B cell (primary cell): ENCODE results near the gene ZNF354B. TPM values are rescaled to one million over a fixed set of nuclear protein-coding genes. Genes with fewer than 3 reads are reported as not detected.

Experiments
- ATAC-seq: fragments of 200-7000 bp; cut with Tn5 transposase; one replicate; pipeline ENCODE4 v1.10.0; 2021; ENCODE audit warnings: low read depth, mild to moderate bottlenecking, moderate number of reproducible peaks, moderate library complexity
- CTCF ChIA-PET: fragments of 350-600 bp; sonication (Branson Sonifier 250); formaldehyde crosslinking; loops from one replicate; lab custom pipeline; 2021; ENCODE audit warnings: antibody characterized with exemption, inconsistent platforms; lab: Charles Lee
- POLR2A ChIA-PET: fragments of 350-600 bp; sonication (Branson Sonifier 250); formaldehyde crosslinking; loops from one replicate; lab custom pipeline; 2021; ENCODE audit warnings: antibody characterized with exemption; lab: Charles Lee
- DNase-seq: peaks from one replicate; pipeline ENCODE4 v3.0.0; 2013
- H2AFZ ChIP-seq: 2 replicates; pipeline ENCODE4 v1.6.1; 2012; ENCODE audit warnings: mild to moderate bottlenecking, low read depth, low read length; ENCODE audit not compliant: insufficient read depth, poor library complexity, severe bottlenecking
- H3K27ac ChIP-seq, 2 donors: 1 replicate in 1 of 2; 2 replicates in 1 of 2; pipeline ENCODE4 v1.5.1; 2012 to 2013; ENCODE audit warnings: low read length in 2 of 2, mild to moderate bottlenecking in 2 of 2, moderate library complexity in 1 of 2
- H3K27me3 ChIP-seq, 4 experiments: fragments of 200-600 bp in 1 of 4; sonication (generic) in 1 of 4; replicated peaks in 1 of 4; 1 replicate in 2 of 4; 2 replicates in 2 of 4; pipeline versions ENCODE4 v1.6.1 to v1.7.0; 2013 to 2016; ENCODE audit warnings: low read length in 3 of 4, mild to moderate bottlenecking in 2 of 4, mixed read lengths in 1 of 4, moderate library complexity in 1 of 4; ENCODE audit not compliant: insufficient read depth in 4 of 4, control insufficient read depth in 3 of 4; ENCODE audit errors: control extremely low read depth in 1 of 4
- H3K36me3 ChIP-seq, 2 experiments: replicated peaks in 1 of 2; 1 replicate in 1 of 2; 2 replicates in 1 of 2; pipeline versions ENCODE4 v1.6.1 to v1.7.1; 2013; ENCODE audit warnings: low read length in 1 of 2; ENCODE audit not compliant: insufficient read depth in 2 of 2, control insufficient read depth in 1 of 2; ENCODE audit errors: control extremely low read depth in 1 of 2, extremely low read depth in 1 of 2
- H3K4me1 ChIP-seq, 2 donors: fragments of 200-600 bp in 1 of 2; sonication (generic) in 1 of 2; 1 replicate in 1 of 2; 2 replicates in 1 of 2; pipeline versions ENCODE4 v1.5.1 to v1.6.1; 2013 to 2017; ENCODE audit warnings: low read length in 2 of 2; ENCODE audit not compliant: control insufficient read depth in 2 of 2, insufficient read depth in 2 of 2
- H3K4me2 ChIP-seq: replicated peaks from 2 replicates; pipeline ENCODE3; 2012; ENCODE audit warnings: mild to moderate bottlenecking, low read depth, low read length; ENCODE audit not compliant: poor library complexity, severe bottlenecking
- H3K4me3 ChIP-seq, 5 experiments: fragments of 200-600 bp in 1 of 5; sonication (generic) in 1 of 5; 1 replicate in 3 of 5; 2 replicates in 2 of 5; pipeline versions ENCODE4 v1.5.1 to v1.7.0; 2011 to 2016; ENCODE audit warnings: low read length in 4 of 5, mild to moderate bottlenecking in 4 of 5, low read depth in 2 of 5, control low read depth in 1 of 5, moderate library complexity in 1 of 5; ENCODE audit not compliant: insufficient read depth in 1 of 5; ENCODE audit errors: control extremely low read depth in 1 of 5, extremely low read depth in 1 of 5
- H3K79me2 ChIP-seq: fragments of 200-600 bp; sonication (generic); one replicate; pipeline ENCODE4 v1.6.0; 2016; ENCODE audit warnings: low read length; ENCODE audit not compliant: control insufficient read depth, insufficient read depth
- H3K9ac ChIP-seq: fragments of 200-600 bp; sonication (generic); 2 replicates; pipeline ENCODE4 v1.6.1; 2017; ENCODE audit warnings: mild to moderate bottlenecking, low read length, moderate library complexity
- H3K9me3 ChIP-seq, 3 donors: one replicate each; pipeline versions ENCODE4 v1.6.1 to v1.7.1; 2013; ENCODE audit warnings: low read length in 2 of 3; ENCODE audit not compliant: control insufficient read depth in 2 of 3, insufficient read depth in 1 of 3; ENCODE audit errors: control extremely low read depth in 1 of 3
- H4K20me1 ChIP-seq: 2 replicates; pipeline ENCODE4 v1.6.0; 2012; ENCODE audit warnings: mild to moderate bottlenecking, low read length; ENCODE audit not compliant: insufficient read depth, control insufficient read depth, poor library complexity, severe bottlenecking
- H3K27ac Mint-ChIP-seq: one replicate; pipeline ENCODE4 v1.8.0; 2021; ENCODE audit warnings: mixed read lengths
- H3K27me3 Mint-ChIP-seq: one replicate; pipeline ENCODE4 v1.8.0; 2021; ENCODE audit warnings: mixed read lengths
- H3K4me1 Mint-ChIP-seq: one replicate; pipeline ENCODE4 v1.8.0; 2021; ENCODE audit warnings: mixed read lengths
- H3K4me3 Mint-ChIP-seq: one replicate; pipeline ENCODE4 v1.8.0; 2021; ENCODE audit warnings: mixed read lengths
- H3K9me3 Mint-ChIP-seq: one replicate; pipeline ENCODE4 v1.8.0; 2022; ENCODE audit warnings: mixed read lengths; ENCODE audit not compliant: insufficient read depth
- EZH2 ChIP-seq: IDR thresholded peaks from 2 replicates; pipeline ENCODE4 v1.6.1; 2012; ENCODE audit warnings: borderline replicate concordance, low read depth, mild to moderate bottlenecking, moderate library complexity, low read length; ENCODE audit not compliant: insufficient read depth, poor library complexity, severe bottlenecking
- WGBS: methylation state at CpG from one replicate; pipeline ENCODE4 v1.1.5; 2013; ENCODE audit warnings: missing lambda C conversion rate; ENCODE audit not compliant: insufficient coverage; 5-methylcytosine and 5-hydroxymethylcytosine counted together
- intact Hi-C: fragments of 100-400 bp; cut with micrococcal nuclease; formaldehyde crosslinking; loops from one replicate; pipeline ENCODE4 v1.10.0; 2022
- polyA plus RNA-seq: library from polyadenylated mRNA; depleted of rRNA; stranded (reverse); fragments of >200 nt; gene quantifications from 2 replicates; pipeline ENCODE4 v1.2.3, GENCODE V29; 2012
- small RNA-seq: library from RNA; depleted of rRNA; stranded (forward); fragments of <200 nt; gene quantifications from one replicate; pipeline ENCODE3, GENCODE V24; 2012; ENCODE audit warnings: low replicate concordance, low read depth; ENCODE audit not compliant: insufficient read length
- total RNA-seq, 2 donors: library from RNA; stranded (reverse); fragments of 120-200 nt in 1 of 2; gene quantifications; 1 replicate in 1 of 2; 2 replicates in 1 of 2; pipeline versions ENCODE4 v1.2.3 to v1.2.4, GENCODE V29; 2013 to 2022
- TF ChIP-seq, protein P1 (sequence below): fragments of 200-600 bp; IDR thresholded peaks from one replicate; pipeline ENCODE4 v1.8.0; 2022; ENCODE audit warnings: antibody characterized with exemption, mild to moderate bottlenecking

The ZNF354B gene
- total and polyA plus RNA-seq, 2 donors (not counting 1 experiment from before 2014, with no cell fraction given) = 19.5 to 34.6 TPM

DNA sequence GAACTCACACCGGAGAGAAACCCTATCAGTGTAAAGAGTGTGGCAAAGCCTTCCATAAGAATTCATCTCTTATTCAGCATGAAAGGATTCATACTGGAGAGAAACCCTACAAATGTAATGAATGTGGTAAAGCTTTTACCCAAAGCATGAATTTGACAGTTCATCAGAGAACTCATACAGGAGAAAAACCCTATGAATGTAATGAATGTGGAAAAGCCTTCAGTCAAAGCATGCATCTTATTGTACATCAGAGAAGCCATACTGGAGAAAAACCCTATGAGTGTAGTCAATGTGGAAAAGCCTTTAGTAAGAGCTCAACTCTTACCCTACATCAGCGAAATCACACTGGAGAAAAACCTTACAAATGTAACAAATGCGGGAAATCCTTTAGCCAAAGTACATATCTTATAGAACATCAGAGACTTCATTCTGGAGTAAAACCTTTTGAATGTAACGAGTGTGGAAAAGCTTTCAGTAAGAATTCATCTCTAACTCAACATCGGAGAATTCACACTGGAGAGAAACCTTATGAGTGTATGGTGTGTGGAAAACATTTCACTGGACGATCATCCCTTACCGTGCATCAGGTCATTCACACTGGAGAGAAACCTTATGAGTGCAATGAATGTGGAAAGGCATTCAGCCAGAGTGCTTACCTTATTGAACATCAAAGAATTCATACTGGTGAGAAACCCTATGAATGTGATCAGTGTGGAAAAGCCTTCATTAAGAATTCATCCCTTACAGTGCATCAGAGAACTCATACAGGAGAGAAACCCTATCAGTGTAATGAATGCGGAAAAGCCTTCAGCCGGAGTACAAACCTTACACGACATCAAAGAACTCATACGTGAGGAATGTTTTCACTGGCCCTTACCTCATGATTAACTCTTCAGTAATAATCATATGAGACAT lies 72.3 kb downstream of the ZNF354B start:
- POLR2A ChIA-PET = no interaction called here

More for the DNA sequence above, 72.3 kb downstream of the ZNF354B start:
- Mint-ChIP-seq H3K9me3 (peaks cover 44% of the 10 kb centered on the region), H3K4me3 (no peak overlapping the region), H3K27ac (no peak overlapping the region), H3K27me3 (no peaks in the 10 kb centered on the region), H3K4me1 (no peaks in the 10 kb centered on the region)
- Histone ChIP-seq H4K20me1 (no peaks in the 10 kb centered on the region), H3K4me3 (no peak overlapping the region), H3K9me3 (peaks cover 13 to 87% (median 64%) of the 10 kb centered on the region in 3 donors), H3K27me3 (no peaks in the 10 kb centered on the region), H3K79me2 (no peaks in the 10 kb centered on the region), H3K4me1 (no peaks in the 10 kb centered on the region), H2AFZ (no peak overlapping the region), H3K27ac (no peak overlapping the region), H3K36me3 (peaks cover 0 to 2% of the 10 kb centered on the region in 2 experiments), H3K9ac (no peak overlapping the region), H3K4me2 (no peak overlapping the region)
- ATAC-seq (no peak), DNase-seq (no peak)
- TF ChIP-seq EZH2 = no peak
- TF ChIP-seq, protein P1, sequence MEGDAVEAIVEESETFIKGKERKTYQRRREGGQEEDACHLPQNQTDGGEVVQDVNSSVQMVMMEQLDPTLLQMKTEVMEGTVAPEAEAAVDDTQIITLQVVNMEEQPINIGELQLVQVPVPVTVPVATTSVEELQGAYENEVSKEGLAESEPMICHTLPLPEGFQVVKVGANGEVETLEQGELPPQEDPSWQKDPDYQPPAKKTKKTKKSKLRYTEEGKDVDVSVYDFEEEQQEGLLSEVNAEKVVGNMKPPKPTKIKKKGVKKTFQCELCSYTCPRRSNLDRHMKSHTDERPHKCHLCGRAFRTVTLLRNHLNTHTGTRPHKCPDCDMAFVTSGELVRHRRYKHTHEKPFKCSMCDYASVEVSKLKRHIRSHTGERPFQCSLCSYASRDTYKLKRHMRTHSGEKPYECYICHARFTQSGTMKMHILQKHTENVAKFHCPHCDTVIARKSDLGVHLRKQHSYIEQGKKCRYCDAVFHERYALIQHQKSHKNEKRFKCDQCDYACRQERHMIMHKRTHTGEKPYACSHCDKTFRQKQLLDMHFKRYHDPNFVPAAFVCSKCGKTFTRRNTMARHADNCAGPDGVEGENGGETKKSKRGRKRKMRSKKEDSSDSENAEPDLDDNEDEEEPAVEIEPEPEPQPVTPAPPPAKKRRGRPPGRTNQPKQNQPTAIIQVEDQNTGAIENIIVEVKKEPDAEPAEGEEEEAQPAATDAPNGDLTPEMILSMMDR = no peak
- intact Hi-C loops = no loop called here
- CTCF ChIA-PET = interaction anchor here (0.6 kb wide), 1 partner anchor 18 kb away, joined by 5 read pairs; no protein-coding TSS in a partner anchor
- 100% methylated on average over 1 of the region's 11 CpGs for whole genome bisulfite sequencing

Small RNAs within 50 kb of the gene (small RNA-seq; reads per million reads assigned to genes)
- not detected for gene AC126915.2
- not detected for gene AC126915.3

Other genes starting within 250 kb of the ZNF354B start
- gene CLK4, start 232.9 kb upstream of the ZNF354B start, total RNA-seq = 119 and 132 TPM in 2 replicates
- gene CLK4, start 232.9 kb upstream of the ZNF354B start, polyA plus RNA-seq = 72.3 and 107 TPM in 2 replicates
- 18.2 and 20.3 TPM in 2 replicates for gene ZNF354A, start 129.3 kb upstream of the ZNF354B start, total RNA-seq
- 10.0 and 12.5 TPM in 2 replicates for gene ZNF354A, start 129.3 kb upstream of the ZNF354B start, polyA plus RNA-seq
- 1.8 and 2.2 TPM in 2 replicates for gene ZFP2, start 36.0 kb downstream of the ZNF354B start, total RNA-seq
- gene ZFP2, start 36.0 kb downstream of the ZNF354B start, polyA plus RNA-seq = 0.72 and 1.1 TPM in 2 replicates
- 0.22 TPM in 1 of 2 replicates, not detected in the other for gene ZNF454, start 81.2 kb downstream of the ZNF354B start, total RNA-seq
- not detected in 2 replicates for gene ZNF454, start 81.2 kb downstream of the ZNF354B start, polyA plus RNA-seq
- gene GRM6, start 135.4 kb downstream of the ZNF354B start, total RNA-seq = not detected in 2 replicates
- not detected in 2 replicates for gene GRM6, start 135.4 kb downstream of the ZNF354B start, polyA plus RNA-seq
- 13.2 and 14.7 TPM in 2 replicates for gene ZNF879, start 163.9 kb downstream of the ZNF354B start, total RNA-seq
- gene ZNF879, start 163.9 kb downstream of the ZNF354B start, polyA plus RNA-seq = 1.9 and 2.4 TPM in 2 replicates
- 9.1 and 9.5 TPM in 2 replicates for gene ZNF354C, start 200.4 kb downstream of the ZNF354B start, total RNA-seq
- gene ZNF354C, start 200.4 kb downstream of the ZNF354B start, polyA plus RNA-seq = 2.2 and 2.3 TPM in 2 replicates